Dermis blood vessel endothelial cell (primary cell): ENCODE results near the gene MBOAT2. TPM values are rescaled to one million over a fixed set of nuclear protein-coding genes. Genes with fewer than 3 reads are reported as not detected.
A peak's percentile ranks its signal among the peaks of the same experiment; 100 is the strongest.

ENCODE experiments used
- DNase-seq: peaks from one replicate; pipeline ENCODE4 v3.0.0; 2010
- total RNA-seq: library from RNA; depleted of rRNA; stranded (reverse); fragments of >200 nt; gene quantifications from 2 replicates; pipeline ENCODE4 v1.2.3, GENCODE V29; 2014

Gene MBOAT2
- total RNA-seq, 1 donor from 2014 or later = 15.0 TPM

GRCh38 chr2:8893474-8893873 is 110.0 kb downstream of the MBOAT2 start:
- DNase-seq = peak; percentile 22

- DNase-seq = no peak
Measured at GRCh38 chr2:8892111-8892510, 111.4 kb downstream of the MBOAT2 start.

- no peak for DNase-seq
Measured at GRCh38 chr2:8889978-8890377, 113.5 kb downstream of the MBOAT2 start.

- no peak for DNase-seq
Measured at GRCh38 chr2:8888963-8889362, 114.5 kb downstream of the MBOAT2 start.

- DNase-seq = no peak
Measured at GRCh38 chr2:8886876-8887275, 116.6 kb downstream of the MBOAT2 start.

GRCh38 chr2:8886202-8886518 is 117.3 kb downstream of the MBOAT2 start:
- no peak for DNase-seq

- DNase-seq = no peak
Measured at GRCh38 chr2:8885449-8886201, 117.9 kb downstream of the MBOAT2 start.

GRCh38 chr2:8884812-8885211 is 118.7 kb downstream of the MBOAT2 start:
- DNase-seq = no peak

GRCh38 chr2:8882094-8882493 is 121.4 kb downstream of the MBOAT2 start:
- DNase-seq = peak; percentile 27

- no peak for DNase-seq
Measured at GRCh38 chr2:8877894-8878293, 125.6 kb downstream of the MBOAT2 start.

- no peak for DNase-seq
Measured at GRCh38 chr2:8877332-8877731, 126.2 kb downstream of the MBOAT2 start.

GRCh38 chr2:8876628-8877027 is 126.9 kb downstream of the MBOAT2 start:
- no peak for DNase-seq

GRCh38 chr2:8872821-8873432 is 130.6 kb downstream of the MBOAT2 start:
- peak; percentile 76 for DNase-seq

GRCh38 chr2:8870441-8870840 is 133.0 kb downstream of the MBOAT2 start:
- DNase-seq = no peak

GRCh38 chr2:8867363-8867762 is 136.1 kb downstream of the MBOAT2 start:
- DNase-seq = no peak

- DNase-seq = no peak
Measured at GRCh38 chr2:8863331-8863953, 140.0 kb downstream of the MBOAT2 start.

- no peak for DNase-seq
Measured at GRCh38 chr2:8862230-8862629, 141.3 kb downstream of the MBOAT2 start.

- no peak for DNase-seq
Measured at GRCh38 chr2:8861797-8862196, 141.7 kb downstream of the MBOAT2 start.

- no peak for DNase-seq
Measured at GRCh38 chr2:8860239-8860638, 143.2 kb downstream of the MBOAT2 start.

GRCh38 chr2:8858910-8859309 is 144.6 kb downstream of the MBOAT2 start:
- no peak for DNase-seq

- DNase-seq = no peak
Measured at GRCh38 chr2:8858264-8858663, 145.2 kb downstream of the MBOAT2 start.

- DNase-seq = no peak
Measured at GRCh38 chr2:8857709-8858108, 145.8 kb downstream of the MBOAT2 start.

GRCh38 chr2:8856176-8856575 is 147.3 kb downstream of the MBOAT2 start:
- DNase-seq = no peak

GRCh38 chr2:8855010-8855409 is 148.5 kb downstream of the MBOAT2 start:
- DNase-seq = no peak
